ENCODE results near the gene DYRK3. TPM values are rescaled to one million over a fixed set of nuclear protein-coding genes. Genes with fewer than 3 reads are reported as not detected.

DYRK3 gene
- total RNA-seq, 1 donor from 2014 or later, result 3.2 TPM

DNA sequence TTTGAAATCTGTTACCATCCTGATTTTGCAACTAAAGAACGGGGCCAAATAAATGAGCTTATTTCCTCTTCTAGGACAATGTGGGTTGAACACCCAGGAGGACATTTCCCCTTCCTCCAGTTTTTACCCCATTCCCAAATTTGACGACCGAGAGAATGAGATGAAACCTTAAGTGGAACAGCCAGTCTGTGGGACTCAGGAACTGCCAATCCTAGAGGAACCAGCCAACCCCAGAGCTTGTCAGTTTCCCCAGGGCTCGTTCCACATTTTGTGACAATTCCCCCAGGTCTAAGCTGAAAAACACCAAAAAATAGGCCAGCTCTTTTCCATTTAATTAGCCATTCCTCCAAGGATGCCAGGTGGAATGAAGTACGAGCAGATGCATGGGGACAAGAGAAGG is 28.0 kb downstream of the DYRK3 start:
- H3K27me3 Mint-ChIP-seq (ENCODE audit: unreplicated experiment), result peaks cover 7% of the 10 kb centered on the region
- H3K27ac Mint-ChIP-seq (ENCODE audit: unreplicated experiment), result no peak overlapping the region
- H3K4me3 Mint-ChIP-seq (ENCODE audit: unreplicated experiment), result peak overlapping the region; percentile 16
- H3K9me3 Mint-ChIP-seq (ENCODE audit: unreplicated experiment), result no peaks in the 10 kb centered on the region
- TF ChIP-seq, protein P1, sequence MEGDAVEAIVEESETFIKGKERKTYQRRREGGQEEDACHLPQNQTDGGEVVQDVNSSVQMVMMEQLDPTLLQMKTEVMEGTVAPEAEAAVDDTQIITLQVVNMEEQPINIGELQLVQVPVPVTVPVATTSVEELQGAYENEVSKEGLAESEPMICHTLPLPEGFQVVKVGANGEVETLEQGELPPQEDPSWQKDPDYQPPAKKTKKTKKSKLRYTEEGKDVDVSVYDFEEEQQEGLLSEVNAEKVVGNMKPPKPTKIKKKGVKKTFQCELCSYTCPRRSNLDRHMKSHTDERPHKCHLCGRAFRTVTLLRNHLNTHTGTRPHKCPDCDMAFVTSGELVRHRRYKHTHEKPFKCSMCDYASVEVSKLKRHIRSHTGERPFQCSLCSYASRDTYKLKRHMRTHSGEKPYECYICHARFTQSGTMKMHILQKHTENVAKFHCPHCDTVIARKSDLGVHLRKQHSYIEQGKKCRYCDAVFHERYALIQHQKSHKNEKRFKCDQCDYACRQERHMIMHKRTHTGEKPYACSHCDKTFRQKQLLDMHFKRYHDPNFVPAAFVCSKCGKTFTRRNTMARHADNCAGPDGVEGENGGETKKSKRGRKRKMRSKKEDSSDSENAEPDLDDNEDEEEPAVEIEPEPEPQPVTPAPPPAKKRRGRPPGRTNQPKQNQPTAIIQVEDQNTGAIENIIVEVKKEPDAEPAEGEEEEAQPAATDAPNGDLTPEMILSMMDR (IDR thresholded peaks at IDR 0.05; ENCODE audit: unreplicated experiment), result no peak
- H3K36me3 Mint-ChIP-seq (ENCODE audit: low read depth, unreplicated experiment), result no peaks in the 10 kb centered on the region
- H3K4me1 Mint-ChIP-seq (ENCODE audit: unreplicated experiment), result peaks cover 19% of the 10 kb centered on the region
- no peak for DNase-seq (ENCODE audit: low spot score)

DNA sequence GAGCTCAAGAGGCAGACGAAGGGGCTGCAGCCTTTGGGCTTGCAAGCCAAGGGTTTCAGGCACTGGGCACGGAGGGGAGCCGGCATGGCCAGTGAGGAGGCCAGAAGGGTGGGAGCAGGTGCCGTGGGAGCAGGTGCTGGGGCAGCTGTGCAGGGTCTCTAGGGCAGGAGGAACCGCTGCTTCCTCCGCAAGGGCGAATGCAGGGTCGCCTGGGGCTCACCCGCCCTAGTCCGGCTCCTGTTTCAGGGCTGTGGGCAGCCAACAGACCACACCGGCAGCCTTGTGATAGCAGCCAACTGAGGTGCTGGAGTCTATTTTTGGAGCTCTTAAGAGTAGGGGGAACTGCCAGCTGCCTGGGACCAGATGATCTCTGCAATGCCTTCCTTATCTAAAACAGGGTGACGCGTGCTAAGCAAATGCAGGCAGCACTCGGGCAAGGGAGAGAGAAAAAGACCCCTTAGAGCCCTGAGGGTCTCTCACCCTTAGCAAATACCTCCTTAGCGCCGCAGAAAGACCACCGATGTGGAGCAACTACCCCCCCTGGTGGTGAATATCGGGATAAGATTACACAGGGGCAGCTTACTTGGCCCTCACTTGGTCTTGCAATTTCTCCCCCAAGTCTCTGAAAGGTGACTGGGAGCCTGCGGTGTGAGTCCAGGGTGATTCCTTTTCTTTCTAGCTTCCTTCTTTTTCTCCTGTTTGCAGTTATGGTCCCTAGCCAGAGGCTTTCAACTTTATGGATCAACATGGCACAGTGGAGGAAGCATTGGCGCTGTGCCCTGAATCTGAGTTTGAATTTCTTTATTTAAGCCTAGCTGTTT is 28.7 kb downstream of the DYRK3 start:
- no peaks in the 10 kb centered on the region for H3K36me3 Mint-ChIP-seq (ENCODE audit: low read depth, unreplicated experiment)
- no peak overlapping the region for H3K27ac Mint-ChIP-seq (ENCODE audit: unreplicated experiment)
- H3K9me3 Mint-ChIP-seq (ENCODE audit: unreplicated experiment), result no peaks in the 10 kb centered on the region
- H3K27me3 Mint-ChIP-seq (ENCODE audit: unreplicated experiment), result peaks cover 7% of the 10 kb centered on the region
- peak; percentile 79 for DNase-seq (ENCODE audit: low spot score)
- peaks cover 19% of the 10 kb centered on the region for H3K4me1 Mint-ChIP-seq (ENCODE audit: unreplicated experiment)
- no peak overlapping the region for H3K4me3 Mint-ChIP-seq (ENCODE audit: unreplicated experiment)
- TF ChIP-seq, protein P1 (IDR thresholded peaks at IDR 0.05; ENCODE audit: unreplicated experiment), result peak; percentile 98

DNA sequence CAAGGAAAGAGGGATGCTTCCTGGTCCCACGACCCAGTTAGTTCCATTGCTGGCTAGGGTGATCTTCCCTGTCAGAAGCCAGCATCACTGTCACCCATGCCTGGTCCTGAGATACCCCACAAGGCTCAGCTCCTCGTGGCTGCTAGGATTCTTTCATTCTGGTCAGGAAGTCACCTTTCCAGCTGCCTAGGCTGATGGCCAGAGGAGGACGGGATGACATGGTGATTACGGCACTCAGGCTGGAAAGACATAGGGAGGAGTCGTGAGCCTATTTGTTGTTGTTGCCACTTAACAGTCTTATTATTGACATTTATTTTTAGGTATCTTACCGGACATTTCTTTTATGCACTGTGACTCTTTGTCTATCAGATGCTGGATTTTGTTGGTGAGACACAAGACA is 29.4 kb downstream of the DYRK3 start:
- Mint-ChIP-seq H3K4me1 (ENCODE audit: unreplicated experiment) (peaks cover 21% of the 10 kb centered on the region), H3K27ac (ENCODE audit: unreplicated experiment) (no peak overlapping the region), H3K36me3 (ENCODE audit: low read depth, unreplicated experiment) (no peaks in the 10 kb centered on the region), H3K27me3 (ENCODE audit: unreplicated experiment) (peaks cover 7% of the 10 kb centered on the region), H3K9me3 (ENCODE audit: unreplicated experiment) (no peaks in the 10 kb centered on the region), H3K4me3 (ENCODE audit: unreplicated experiment) (no peak overlapping the region)
- TF ChIP-seq, protein P1 (IDR thresholded peaks at IDR 0.05; ENCODE audit: unreplicated experiment), result no peak
- no peak for DNase-seq (ENCODE audit: low spot score)

DNA sequence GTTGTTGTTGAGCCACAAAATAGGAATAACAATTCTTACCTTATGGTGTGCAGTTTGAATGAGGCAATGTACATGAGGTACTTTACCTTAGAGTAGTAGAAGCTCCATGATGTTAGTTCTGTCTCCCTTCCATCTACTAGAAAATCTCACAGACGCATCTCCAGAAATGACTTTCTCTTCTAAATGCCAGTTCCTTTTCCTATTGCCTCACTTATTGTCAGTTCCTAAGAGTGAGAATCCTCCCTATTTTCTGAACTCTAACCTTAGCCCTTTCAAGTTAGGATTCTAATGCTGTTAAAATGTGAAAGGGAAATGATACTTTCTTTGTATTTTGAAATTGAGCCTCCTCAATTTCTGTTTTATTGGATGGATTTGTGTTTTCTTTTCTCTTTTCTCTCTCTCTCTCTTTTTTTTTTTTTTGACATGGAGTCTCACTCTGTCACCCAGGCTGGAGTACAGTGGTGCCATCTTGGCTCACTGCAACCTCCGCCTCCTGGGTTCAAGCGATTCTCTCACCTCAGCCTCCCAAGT is 30.8 kb downstream of the DYRK3 start:
- Mint-ChIP-seq H3K4me3 (ENCODE audit: unreplicated experiment) (no peak overlapping the region), H3K9me3 (ENCODE audit: unreplicated experiment) (no peaks in the 10 kb centered on the region), H3K36me3 (ENCODE audit: low read depth, unreplicated experiment) (no peaks in the 10 kb centered on the region), H3K4me1 (ENCODE audit: unreplicated experiment) (peaks cover 30% of the 10 kb centered on the region), H3K27me3 (ENCODE audit: unreplicated experiment) (peaks cover 7% of the 10 kb centered on the region), H3K27ac (ENCODE audit: unreplicated experiment) (no peak overlapping the region)
- TF ChIP-seq, protein P1 (IDR thresholded peaks at IDR 0.05; ENCODE audit: unreplicated experiment), result no peak
- DNase-seq (ENCODE audit: low spot score), result no peak

Measured in endothelial cell (in vitro differentiated cells).